Measurements from ENCODE around the gene C2orf15. TPM values are rescaled to one million over a fixed set of nuclear protein-coding genes. Genes with fewer than 3 reads are reported as not detected.
"Not testable (repeated sequence)": the region's sequence is repeated elsewhere in the genome, so short reads cannot be mapped to it uniquely, and the experiment has no call there.

C2orf15 gene
- total RNA-seq, 1 experiment from 2014 or later = 1.5 TPM

DNA sequence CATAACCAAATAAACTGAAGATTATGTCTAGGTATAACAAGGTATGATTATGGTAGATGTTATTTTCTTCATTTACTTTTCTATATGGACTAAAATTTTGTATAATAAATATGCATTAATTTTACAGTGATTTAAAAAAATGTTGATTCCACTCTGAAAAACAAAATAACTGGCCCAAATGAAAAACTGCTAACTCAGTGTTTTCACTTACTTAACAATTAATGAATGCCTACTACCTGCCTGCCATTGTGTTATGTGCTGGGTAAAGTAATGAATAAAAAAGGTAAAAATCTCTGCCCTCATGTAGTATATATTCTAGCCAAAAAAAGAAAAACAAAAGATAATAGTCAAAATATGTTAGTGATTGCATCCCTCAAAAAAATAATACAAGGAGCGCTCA is 29.6 kb upstream of the C2orf15 start:
- in situ Hi-C loops (cut with HindIII; ENCODE audit: low pct_unique_long_range_greater_than_20kb, low sequenced_read_pairs) = no loop called here
- Histone ChIP-seq H3K4me1 (ENCODE audit: control insufficient read depth, insufficient read depth, low read length) (no peaks in the 10 kb centered on the region), H3K27ac (ENCODE audit: low read length) (no peak overlapping the region), H3K9me3 (ENCODE audit: control insufficient read depth, insufficient read depth, low read depth, low read length) (no peaks in the 10 kb centered on the region), H3K4me3 (ENCODE audit: low read depth in 2 of 2, low read length in 2 of 2) (no peak overlapping the region), H3K36me3 (ENCODE audit: control insufficient read depth, insufficient read depth, low read length) (no peaks in the 10 kb centered on the region), H3K27me3 (ENCODE audit: control insufficient read depth, insufficient read depth, low read length) (no peaks in the 10 kb centered on the region)
- ATAC-seq (no peak), DNase-seq (ENCODE audit: low read depth, low spot score) (no peak)
- no peak for TF ChIP-seq SIN3A (IDR thresholded peaks at IDR 0.05; ENCODE audit: borderline replicate concordance, insufficient read depth, low read depth, low read length)
- intact Hi-C loops (cut with micrococcal nuclease; ENCODE audit: unreplicated experiment) = no loop called here
- ChIA-PET CTCF (no interaction called here), POLR2A (no interaction called here)
- no TSS peak for BruUV-seq (replicated peaks)

DNA sequence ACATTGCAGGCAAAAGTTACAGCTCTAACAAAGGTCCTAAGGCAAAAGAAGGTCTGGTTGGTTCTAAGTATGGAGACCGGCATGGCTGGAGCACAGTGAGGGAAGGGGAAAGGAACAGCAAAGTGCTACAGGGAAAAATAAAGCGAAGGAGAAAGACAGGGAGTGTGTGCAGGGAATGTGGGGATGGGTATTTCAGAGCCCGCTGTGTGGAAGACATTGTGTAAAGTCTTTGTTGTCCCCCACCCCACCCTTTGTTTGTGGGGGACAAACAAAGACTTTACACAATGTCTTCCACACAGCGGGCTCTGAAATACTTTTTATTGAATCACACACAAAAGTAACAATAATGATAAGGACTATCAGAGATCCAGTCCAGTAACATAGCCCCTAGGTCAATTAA is 28.9 kb upstream of the C2orf15 start:
- Histone ChIP-seq H3K4me3 (ENCODE audit: low read depth in 2 of 2, low read length in 2 of 2) (no peak overlapping the region), H3K27me3 (ENCODE audit: control insufficient read depth, insufficient read depth, low read length) (no peaks in the 10 kb centered on the region), H3K27ac (ENCODE audit: low read length) (no peak overlapping the region), H3K9me3 (ENCODE audit: control insufficient read depth, insufficient read depth, low read depth, low read length) (no peaks in the 10 kb centered on the region), H3K4me1 (ENCODE audit: control insufficient read depth, insufficient read depth, low read length) (no peaks in the 10 kb centered on the region), H3K36me3 (ENCODE audit: control insufficient read depth, insufficient read depth, low read length) (no peaks in the 10 kb centered on the region)
- in situ Hi-C loops (cut with HindIII; ENCODE audit: low pct_unique_long_range_greater_than_20kb, low sequenced_read_pairs) (no loop called here), intact Hi-C loops (cut with micrococcal nuclease; ENCODE audit: unreplicated experiment) (no loop called here)
- TF ChIP-seq, protein P1, sequence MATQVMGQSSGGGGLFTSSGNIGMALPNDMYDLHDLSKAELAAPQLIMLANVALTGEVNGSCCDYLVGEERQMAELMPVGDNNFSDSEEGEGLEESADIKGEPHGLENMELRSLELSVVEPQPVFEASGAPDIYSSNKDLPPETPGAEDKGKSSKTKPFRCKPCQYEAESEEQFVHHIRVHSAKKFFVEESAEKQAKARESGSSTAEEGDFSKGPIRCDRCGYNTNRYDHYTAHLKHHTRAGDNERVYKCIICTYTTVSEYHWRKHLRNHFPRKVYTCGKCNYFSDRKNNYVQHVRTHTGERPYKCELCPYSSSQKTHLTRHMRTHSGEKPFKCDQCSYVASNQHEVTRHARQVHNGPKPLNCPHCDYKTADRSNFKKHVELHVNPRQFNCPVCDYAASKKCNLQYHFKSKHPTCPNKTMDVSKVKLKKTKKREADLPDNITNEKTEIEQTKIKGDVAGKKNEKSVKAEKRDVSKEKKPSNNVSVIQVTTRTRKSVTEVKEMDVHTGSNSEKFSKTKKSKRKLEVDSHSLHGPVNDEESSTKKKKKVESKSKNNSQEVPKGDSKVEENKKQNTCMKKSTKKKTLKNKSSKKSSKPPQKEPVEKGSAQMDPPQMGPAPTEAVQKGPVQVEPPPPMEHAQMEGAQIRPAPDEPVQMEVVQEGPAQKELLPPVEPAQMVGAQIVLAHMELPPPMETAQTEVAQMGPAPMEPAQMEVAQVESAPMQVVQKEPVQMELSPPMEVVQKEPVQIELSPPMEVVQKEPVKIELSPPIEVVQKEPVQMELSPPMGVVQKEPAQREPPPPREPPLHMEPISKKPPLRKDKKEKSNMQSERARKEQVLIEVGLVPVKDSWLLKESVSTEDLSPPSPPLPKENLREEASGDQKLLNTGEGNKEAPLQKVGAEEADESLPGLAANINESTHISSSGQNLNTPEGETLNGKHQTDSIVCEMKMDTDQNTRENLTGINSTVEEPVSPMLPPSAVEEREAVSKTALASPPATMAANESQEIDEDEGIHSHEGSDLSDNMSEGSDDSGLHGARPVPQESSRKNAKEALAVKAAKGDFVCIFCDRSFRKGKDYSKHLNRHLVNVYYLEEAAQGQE (IDR thresholded peaks at IDR 0.05; ENCODE audit: insufficient read depth in 1 of 2, low read depth in 2 of 2, low read length in 1 of 2) = no peak
- TF ChIP-seq, protein P2, sequence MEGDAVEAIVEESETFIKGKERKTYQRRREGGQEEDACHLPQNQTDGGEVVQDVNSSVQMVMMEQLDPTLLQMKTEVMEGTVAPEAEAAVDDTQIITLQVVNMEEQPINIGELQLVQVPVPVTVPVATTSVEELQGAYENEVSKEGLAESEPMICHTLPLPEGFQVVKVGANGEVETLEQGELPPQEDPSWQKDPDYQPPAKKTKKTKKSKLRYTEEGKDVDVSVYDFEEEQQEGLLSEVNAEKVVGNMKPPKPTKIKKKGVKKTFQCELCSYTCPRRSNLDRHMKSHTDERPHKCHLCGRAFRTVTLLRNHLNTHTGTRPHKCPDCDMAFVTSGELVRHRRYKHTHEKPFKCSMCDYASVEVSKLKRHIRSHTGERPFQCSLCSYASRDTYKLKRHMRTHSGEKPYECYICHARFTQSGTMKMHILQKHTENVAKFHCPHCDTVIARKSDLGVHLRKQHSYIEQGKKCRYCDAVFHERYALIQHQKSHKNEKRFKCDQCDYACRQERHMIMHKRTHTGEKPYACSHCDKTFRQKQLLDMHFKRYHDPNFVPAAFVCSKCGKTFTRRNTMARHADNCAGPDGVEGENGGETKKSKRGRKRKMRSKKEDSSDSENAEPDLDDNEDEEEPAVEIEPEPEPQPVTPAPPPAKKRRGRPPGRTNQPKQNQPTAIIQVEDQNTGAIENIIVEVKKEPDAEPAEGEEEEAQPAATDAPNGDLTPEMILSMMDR (IDR thresholded peaks at IDR 0.05) = no peak
- TF ChIP-seq TCF7L2 (IDR thresholded peaks at IDR 0.05; ENCODE audit: low read depth, low read length) (no peak), POLR2AphosphoS5 (IDR thresholded peaks at IDR 0.05; ENCODE audit: low read depth, low read length) (no peak), SIN3A (IDR thresholded peaks at IDR 0.05; ENCODE audit: borderline replicate concordance, insufficient read depth, low read depth, low read length) (no peak)
- ATAC-seq (no peak), DNase-seq (ENCODE audit: low read depth, low spot score) (no peak)
- POLR2A ChIA-PET = no interaction called here
- no TSS peak for BruUV-seq (replicated peaks)
- CTCF ChIA-PET = no interaction called here

DNA sequence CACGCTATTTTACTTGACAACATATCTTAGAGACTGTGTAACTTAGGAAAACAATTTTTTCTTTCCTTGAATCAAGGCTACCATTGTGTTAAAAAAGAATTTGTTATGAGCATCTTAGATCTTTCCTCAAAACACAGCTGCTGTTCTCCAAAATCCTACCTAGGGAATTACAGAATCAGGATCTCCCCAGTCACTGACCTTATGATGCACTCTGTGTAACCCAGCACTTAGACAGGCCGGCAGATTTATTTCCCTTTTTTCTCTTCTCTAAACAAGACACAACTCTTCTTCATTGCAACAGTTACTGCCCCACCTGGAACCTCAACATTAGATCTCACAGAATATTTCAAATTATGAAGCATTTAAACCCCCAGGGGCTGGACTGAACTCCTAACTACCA is 13.5 kb upstream of the C2orf15 start:
- in situ Hi-C loops (cut with HindIII; ENCODE audit: low pct_unique_long_range_greater_than_20kb, low sequenced_read_pairs) (no loop called here), intact Hi-C loops (cut with micrococcal nuclease; ENCODE audit: unreplicated experiment) (no loop called here)
- Histone ChIP-seq H3K4me3 (ENCODE audit: low read depth in 2 of 2, low read length in 2 of 2) (no peak overlapping the region), H3K36me3 (ENCODE audit: control insufficient read depth, insufficient read depth, low read length) (no peaks in the 10 kb centered on the region), H3K4me1 (ENCODE audit: control insufficient read depth, insufficient read depth, low read length) (no peaks in the 10 kb centered on the region), H3K27me3 (ENCODE audit: control insufficient read depth, insufficient read depth, low read length) (no peaks in the 10 kb centered on the region), H3K27ac (ENCODE audit: low read length) (no peak overlapping the region), H3K9me3 (ENCODE audit: control insufficient read depth, insufficient read depth, low read depth, low read length) (no peaks in the 10 kb centered on the region)
- ATAC-seq = no peak
- no peak for DNase-seq (ENCODE audit: low read depth, low spot score)
- TF ChIP-seq TCF7L2 (IDR thresholded peaks at IDR 0.05; ENCODE audit: low read depth, low read length) = no peak
- TF ChIP-seq SIN3A (IDR thresholded peaks at IDR 0.05; ENCODE audit: borderline replicate concordance, insufficient read depth, low read depth, low read length) = no peak
- TF ChIP-seq, protein P1 (IDR thresholded peaks at IDR 0.05; ENCODE audit: insufficient read depth in 1 of 2, low read depth in 2 of 2, low read length in 1 of 2) = no peak
- TF ChIP-seq, protein P2 (IDR thresholded peaks at IDR 0.05) = no peak
- no peak for TF ChIP-seq POLR2AphosphoS5 (IDR thresholded peaks at IDR 0.05; ENCODE audit: low read depth, low read length)
- no TSS peak for BruUV-seq (replicated peaks)
- POLR2A ChIA-PET = no interaction called here
- CTCF ChIA-PET = no interaction called here

DNA sequence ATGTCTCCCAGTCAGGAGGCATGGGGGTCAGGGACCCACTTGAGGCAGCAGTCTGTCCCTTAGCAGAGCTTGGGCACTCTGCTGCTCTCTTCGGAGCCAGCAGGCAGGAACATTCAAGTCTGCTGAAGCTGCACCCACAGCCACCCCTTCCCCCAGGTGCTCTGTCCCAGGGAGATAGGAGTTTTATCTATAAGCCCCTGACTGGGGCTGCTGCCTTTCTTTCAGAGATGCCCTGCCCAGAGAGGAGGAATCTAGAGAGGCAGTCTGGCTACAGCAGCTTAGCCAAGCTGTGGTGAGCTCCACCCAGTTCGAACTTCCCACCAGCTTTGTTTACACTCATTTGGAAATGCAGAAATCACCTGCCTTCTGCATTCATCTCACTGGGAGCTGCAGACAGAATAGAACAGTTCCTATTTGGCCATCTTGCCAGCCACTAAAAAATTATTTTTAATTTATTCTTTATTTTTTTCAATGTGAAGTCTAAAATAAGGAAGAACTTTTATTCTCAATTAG is 6.4 kb upstream of the C2orf15 start:
- intact Hi-C loops (cut with micrococcal nuclease; ENCODE audit: unreplicated experiment); H3K4me1 ChIP-seq (ENCODE audit: control insufficient read depth, insufficient read depth, low read length); ATAC-seq; DNase-seq (ENCODE audit: low read depth, low spot score); H3K4me3 ChIP-seq (ENCODE audit: low read depth in 2 of 2, low read length in 2 of 2); H3K36me3 ChIP-seq (ENCODE audit: control insufficient read depth, insufficient read depth, low read length); H3K9me3 ChIP-seq (ENCODE audit: control insufficient read depth, insufficient read depth, low read depth, low read length); BruUV-seq (replicated peaks); H3K27ac ChIP-seq (ENCODE audit: low read length); in situ Hi-C loops (cut with HindIII; ENCODE audit: low pct_unique_long_range_greater_than_20kb, low sequenced_read_pairs); H3K27me3 ChIP-seq (ENCODE audit: control insufficient read depth, insufficient read depth, low read length); POLR2A ChIA-PET; CTCF ChIA-PET: not testable (repeated sequence)

All from Panc1 (cell line).